SU-DHL-6 (cell line): ENCODE measurements around the gene EIF1AD.

Source experiments
- H2AFZ ChIP-seq: fragments of 200-600 bp; sonication (generic); 2 replicates; pipeline ENCODE4 v1.6.1; 2014; ENCODE audit warnings: low read depth, mild to moderate bottlenecking, moderate library complexity, mixed read lengths, antibody characterized with exemption, low read length; ENCODE audit not compliant: severe bottlenecking
- H3F3A ChIP-seq: fragments of 200-600 bp; shearing (Covaris generic); 2 replicates; pipeline ENCODE4 v1.6.0; 2016; ENCODE audit warnings: antibody characterized with exemption, mild to moderate bottlenecking; ENCODE audit not compliant: insufficient read depth
- H3K27ac ChIP-seq: fragments of 200-600 bp; sonication (generic); 2 replicates; pipeline ENCODE4 v1.5.1; 2016; ENCODE audit warnings: low read depth, mild to moderate bottlenecking, low read length, moderate library complexity, mixed read lengths
- H3K27me3 ChIP-seq: fragments of 200-600 bp; sonication (generic), shearing (Covaris generic); 2 replicates; pipeline ENCODE4 v1.6.0; 2014; ENCODE audit warnings: mild to moderate bottlenecking, low read length
- H3K36me3 ChIP-seq: fragments of 200-600 bp; sonication (generic); 2 replicates; pipeline ENCODE4 v1.6.1; 2014; ENCODE audit warnings: mild to moderate bottlenecking, low read length, mixed read lengths
- H3K4me2 ChIP-seq: fragments of 300-600, 200-600 bp; shearing (Covaris generic), sonication (generic); 2 replicates; pipeline ENCODE4 v1.6.0; 2014; ENCODE audit warnings: low read length, low read depth, mild to moderate bottlenecking; ENCODE audit not compliant: poor library complexity, severe bottlenecking
- H3K4me3 ChIP-seq: fragments of 200-600 bp; sonication (generic); 2 replicates; pipeline ENCODE4 v1.5.1; 2014; ENCODE audit warnings: antibody characterized with exemption, low read length, mild to moderate bottlenecking, mixed read lengths; ENCODE audit not compliant: insufficient read depth, poor library complexity, severe bottlenecking
- H3K79me2 ChIP-seq: fragments of 200-600 bp; sonication (generic); 2 replicates; pipeline ENCODE4 v1.6.1; 2014; ENCODE audit warnings: mild to moderate bottlenecking, low read length, moderate library complexity; ENCODE audit not compliant: insufficient read depth
- H3K9ac ChIP-seq: fragments of 200-600 bp; sonication (generic); 2 replicates; pipeline ENCODE4 v1.7.0; 2014; ENCODE audit warnings: mild to moderate bottlenecking, low read length
- H3K9me2 ChIP-seq: fragments of 200-600 bp; sonication (generic); replicated peaks from 2 replicates; pipeline ENCODE4 v1.6.1; 2014; ENCODE audit warnings: low read length; ENCODE audit not compliant: insufficient read depth
- H3K9me3 ChIP-seq: fragments of 200-600 bp; sonication (generic); 2 replicates; pipeline ENCODE4 v1.6.1; 2014; ENCODE audit warnings: low read length, mixed read lengths; ENCODE audit not compliant: insufficient read depth
- H4K20me1 ChIP-seq: fragments of 200-600 bp; sonication (generic); 2 replicates; pipeline ENCODE4 v1.6.1; 2014; ENCODE audit warnings: low read depth, mild to moderate bottlenecking, antibody characterized with exemption, low read length, moderate library complexity, mixed read lengths
- EZH2phosphoT487 ChIP-seq: fragments of 200-600 bp; sonication (generic), shearing (Covaris generic); conservative IDR thresholded peaks from 2 replicates; pipeline ENCODE4 v1.6.1; 2018; ENCODE audit warnings: mild to moderate bottlenecking, antibody characterized with exemption, low read length, moderate library complexity, mixed read lengths
- TF ChIP-seq, protein P1 (sequence below): fragments of 200-600 bp; sonication (generic); IDR thresholded peaks from one replicate; pipeline ENCODE4 v1.5.1; 2017; ENCODE audit warnings: antibody characterized with exemption, mild to moderate bottlenecking, low read length, moderate library complexity; ENCODE audit not compliant: insufficient read depth, poor library complexity, severe bottlenecking

Gene EIF1AD

DNA sequence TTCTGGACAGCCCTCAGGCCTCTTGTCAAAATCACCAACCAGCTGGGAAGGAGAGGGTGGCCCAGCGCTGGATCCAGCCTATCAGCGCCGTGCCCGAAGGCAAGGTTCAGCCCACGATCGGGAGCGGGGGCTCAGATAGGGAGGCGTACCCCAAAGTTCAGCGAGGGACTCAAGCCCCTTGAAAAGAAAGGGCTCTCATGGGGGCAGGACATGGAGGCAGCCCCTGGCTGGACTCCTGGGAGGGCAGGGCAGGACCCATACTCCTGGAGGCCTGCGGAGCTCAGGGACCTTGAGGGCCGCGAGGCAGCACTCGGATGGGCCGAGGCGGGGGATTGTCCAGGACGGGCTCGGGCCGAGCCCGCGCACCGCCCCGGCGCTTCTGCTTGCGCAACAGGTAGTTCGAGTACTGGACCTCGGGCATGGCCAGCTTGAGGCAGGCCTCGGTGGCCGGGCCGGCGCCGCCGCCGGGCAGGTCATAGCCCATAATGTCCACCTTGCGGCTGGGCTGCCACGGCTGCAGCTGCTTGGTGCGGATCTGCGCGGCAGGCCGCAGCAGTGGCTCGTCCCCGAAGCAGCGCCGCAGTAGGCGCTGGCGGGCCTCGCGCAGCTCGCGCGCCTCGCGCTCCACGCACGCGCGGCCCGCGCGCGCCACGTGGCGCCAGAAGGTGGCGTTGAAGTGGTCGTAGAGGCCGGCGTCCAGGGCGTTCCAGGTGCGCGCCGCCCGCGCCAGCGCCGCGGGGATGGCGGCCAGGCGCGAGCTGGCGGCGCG lies 40.5 kb upstream of the EIF1AD start:
- no peaks in the 10 kb centered on the region for H3K79me2 ChIP-seq
- no peak for TF ChIP-seq EZH2phosphoT487
- TF ChIP-seq, protein P1, sequence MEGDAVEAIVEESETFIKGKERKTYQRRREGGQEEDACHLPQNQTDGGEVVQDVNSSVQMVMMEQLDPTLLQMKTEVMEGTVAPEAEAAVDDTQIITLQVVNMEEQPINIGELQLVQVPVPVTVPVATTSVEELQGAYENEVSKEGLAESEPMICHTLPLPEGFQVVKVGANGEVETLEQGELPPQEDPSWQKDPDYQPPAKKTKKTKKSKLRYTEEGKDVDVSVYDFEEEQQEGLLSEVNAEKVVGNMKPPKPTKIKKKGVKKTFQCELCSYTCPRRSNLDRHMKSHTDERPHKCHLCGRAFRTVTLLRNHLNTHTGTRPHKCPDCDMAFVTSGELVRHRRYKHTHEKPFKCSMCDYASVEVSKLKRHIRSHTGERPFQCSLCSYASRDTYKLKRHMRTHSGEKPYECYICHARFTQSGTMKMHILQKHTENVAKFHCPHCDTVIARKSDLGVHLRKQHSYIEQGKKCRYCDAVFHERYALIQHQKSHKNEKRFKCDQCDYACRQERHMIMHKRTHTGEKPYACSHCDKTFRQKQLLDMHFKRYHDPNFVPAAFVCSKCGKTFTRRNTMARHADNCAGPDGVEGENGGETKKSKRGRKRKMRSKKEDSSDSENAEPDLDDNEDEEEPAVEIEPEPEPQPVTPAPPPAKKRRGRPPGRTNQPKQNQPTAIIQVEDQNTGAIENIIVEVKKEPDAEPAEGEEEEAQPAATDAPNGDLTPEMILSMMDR = no peak

DNA sequence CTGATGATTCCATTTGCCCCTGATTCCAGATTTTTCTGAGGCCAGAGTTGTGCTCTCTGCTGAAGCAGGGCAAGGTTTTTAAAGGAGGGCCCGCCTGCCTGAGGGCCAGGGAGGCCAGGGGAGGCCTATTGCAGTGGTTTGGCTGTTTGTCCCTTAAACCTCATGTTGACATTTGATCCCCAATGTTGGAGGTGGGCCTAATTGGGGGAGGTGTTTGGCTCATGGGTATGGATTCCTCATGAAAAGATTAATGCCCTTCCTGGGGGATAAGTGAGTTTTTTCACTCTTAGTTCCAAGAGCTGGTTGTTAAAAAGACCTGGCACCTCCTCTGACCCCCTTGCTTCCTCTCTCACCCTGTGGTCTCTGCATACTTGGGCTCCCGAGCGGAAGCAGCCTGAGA lies 37.8 kb upstream of the EIF1AD start:
- H3K36me3 ChIP-seq = no peaks in the 10 kb centered on the region
- H3K9ac ChIP-seq = no peak overlapping the region
- no peak for TF ChIP-seq EZH2phosphoT487
- TF ChIP-seq, protein P1 = no peak
- H3K4me2 ChIP-seq = no peak overlapping the region
- H3K4me3 ChIP-seq = no peak overlapping the region
- H3F3A ChIP-seq = no peaks in the 10 kb centered on the region
- no peak overlapping the region for H3K27ac ChIP-seq
- H3K79me2 ChIP-seq = no peaks in the 10 kb centered on the region
- no peaks in the 10 kb centered on the region for H4K20me1 ChIP-seq
- no peaks in the 10 kb centered on the region for H3K9me3 ChIP-seq
- H3K27me3 ChIP-seq = no peaks in the 10 kb centered on the region
- no peak overlapping the region for H2AFZ ChIP-seq
- H3K9me2 ChIP-seq = no peaks in the 10 kb centered on the region

More for the DNA sequence above, 40.5 kb upstream of the EIF1AD start:
- H3K9ac ChIP-seq = no peak overlapping the region
- no peak overlapping the region for H3K4me3 ChIP-seq
- no peaks in the 10 kb centered on the region for H3K27me3 ChIP-seq
- H3K4me2 ChIP-seq = no peak overlapping the region
- H3K36me3 ChIP-seq = no peaks in the 10 kb centered on the region
- no peaks in the 10 kb centered on the region for H3K9me2 ChIP-seq
- H3K9me3 ChIP-seq = no peaks in the 10 kb centered on the region
- no peak overlapping the region for H3K27ac ChIP-seq
- H3F3A ChIP-seq = no peaks in the 10 kb centered on the region
- H2AFZ ChIP-seq = no peak overlapping the region
- H4K20me1 ChIP-seq = no peaks in the 10 kb centered on the region

DNA sequence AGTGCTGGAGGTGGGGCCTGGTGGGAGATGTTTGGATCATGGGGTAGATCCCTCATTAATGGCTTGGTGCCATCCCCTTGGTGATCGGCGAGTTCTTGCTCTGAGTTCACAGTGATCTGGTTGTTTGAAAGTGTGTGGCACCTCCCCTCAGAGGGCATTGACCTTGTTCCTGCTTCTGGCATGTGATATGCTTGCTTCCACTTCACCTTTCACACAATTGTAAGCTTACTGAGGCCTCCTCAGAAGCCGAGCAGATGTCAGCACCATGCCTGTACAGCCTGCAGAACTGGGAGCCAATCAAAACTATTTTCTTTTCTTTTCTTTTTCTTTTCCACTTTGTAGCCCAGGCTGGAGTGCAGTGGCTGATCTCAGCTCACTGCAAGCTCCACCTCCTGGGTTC lies 35.4 kb upstream of the EIF1AD start:
- no peak for TF ChIP-seq EZH2phosphoT487
- TF ChIP-seq, protein P1 = no peak
- H3K27ac ChIP-seq = no peak overlapping the region
- no peaks in the 10 kb centered on the region for H3K9me3 ChIP-seq
- no peaks in the 10 kb centered on the region for H4K20me1 ChIP-seq
- no peak overlapping the region for H3K4me2 ChIP-seq
- no peak overlapping the region for H3K4me3 ChIP-seq
- H3K27me3 ChIP-seq = no peaks in the 10 kb centered on the region
- H3K9me2 ChIP-seq = no peaks in the 10 kb centered on the region
- H3K79me2 ChIP-seq = no peaks in the 10 kb centered on the region
- no peak overlapping the region for H3K9ac ChIP-seq
- no peaks in the 10 kb centered on the region for H3F3A ChIP-seq
- no peaks in the 10 kb centered on the region for H3K36me3 ChIP-seq
- H2AFZ ChIP-seq = no peak overlapping the region
